GM12891 (cell line): Measurements from ENCODE around the gene CACNB4.

Experiments
- PAX5 ChIP-seq: IDR thresholded peaks from 2 replicates; pipeline ENCODE4 v1.6.1; 2011; ENCODE audit warnings: low read length, moderate library complexity, mild to moderate bottlenecking; ENCODE audit not compliant: insufficient read depth, severe bottlenecking
- POLR2A ChIP-seq: IDR thresholded peaks from 2 replicates; pipeline ENCODE4 v1.6.1; 2011; ENCODE audit warnings: low read depth, low read length, control low read depth
- POLR2AphosphoS5 ChIP-seq: IDR thresholded peaks from 2 replicates; pipeline ENCODE4 v1.6.1; 2011; ENCODE audit warnings: low read depth, low read length, control low read depth
- POU2F2 ChIP-seq: IDR thresholded peaks from 2 replicates; pipeline ENCODE4 v1.6.1; 2011; ENCODE audit warnings: low read depth, mild to moderate bottlenecking, control low read depth, low read length, moderate library complexity
- TAF1 ChIP-seq: IDR thresholded peaks from 2 replicates; pipeline ENCODE4 v1.6.1; 2011; ENCODE audit warnings: low read depth, low read length, control low read depth

- TF ChIP-seq POLR2AphosphoS5 = no peak
- no peak for TF ChIP-seq PAX5
- TF ChIP-seq TAF1 = no peak; the same call in 1 of the 2 replicates
- TF ChIP-seq POLR2A = no peak
- TF ChIP-seq POU2F2 = peak; percentile 63; the same call in 1 of the 2 replicates
Measured at GRCh38 chr2:152062125-152063091, 36.4 kb downstream of the CACNB4 start.
